CD4-positive, alpha-beta T cell treated with Interleukin-6 at 100 ng/mL for 8 hours (primary cell): ENCODE measurements around the gene MMUT.
"Not testable (repeated sequence)": the region's sequence is repeated elsewhere in the genome, so short reads cannot be mapped to it uniquely, and the experiment has no call there.

ENCODE experiments used
- DNase-seq: peaks from one replicate; pipeline ENCODE4 v3.0.0-alpha.2; 2020; ENCODE audit warnings: mixed read lengths, low spot score

Gene MMUT

GRCh38 chr6:49423817-49424216, 39.2 kb downstream of the MMUT start:
- DNase-seq: no peak

GRCh38 chr6:49416195-49416594, 46.9 kb downstream of the MMUT start:
- no peak for DNase-seq

DNA sequence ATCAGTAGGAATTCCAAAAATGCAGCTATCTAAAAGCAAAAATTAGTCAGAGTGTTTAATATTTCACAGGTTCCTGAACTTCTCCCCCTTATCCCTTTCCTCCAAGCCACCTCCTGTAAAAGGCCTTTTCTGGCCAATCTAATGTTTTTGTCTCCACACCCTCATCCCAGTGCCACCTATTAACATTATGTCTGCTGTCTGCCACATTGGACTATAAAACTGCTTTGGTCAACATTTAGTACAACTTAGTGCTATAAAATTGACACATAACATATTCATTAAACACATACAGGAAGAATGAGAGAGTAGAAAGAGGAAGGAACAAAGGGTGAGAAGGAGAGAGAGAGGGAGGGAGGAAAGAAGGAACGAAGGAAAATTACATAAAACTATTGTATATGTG, 47.7 kb downstream of the MMUT start:
- no peak for DNase-seq

DNA sequence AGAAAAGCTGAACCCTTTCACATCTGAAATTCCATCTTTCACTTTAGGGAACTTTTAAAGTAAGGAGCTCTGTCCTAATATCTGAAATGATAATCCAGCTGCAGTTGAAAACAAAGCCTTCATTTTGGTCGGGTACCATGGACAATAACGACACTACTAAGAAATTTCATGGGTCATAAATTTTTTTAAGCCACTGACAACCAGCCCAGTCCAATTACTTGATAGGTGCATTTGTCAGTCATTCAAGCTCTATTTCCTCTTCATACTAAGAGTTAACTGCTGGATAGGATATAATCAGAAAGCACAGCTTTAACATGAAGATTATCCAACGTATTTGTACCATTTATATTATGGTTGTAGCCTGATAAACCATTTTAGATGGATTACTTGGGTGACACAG, 52.5 kb downstream of the MMUT start:
- DNase-seq: no peak

- peak; percentile 24 for DNase-seq
Observed at GRCh38 chr6:49409951-49410542, 53.0 kb downstream of the MMUT start.

DNA sequence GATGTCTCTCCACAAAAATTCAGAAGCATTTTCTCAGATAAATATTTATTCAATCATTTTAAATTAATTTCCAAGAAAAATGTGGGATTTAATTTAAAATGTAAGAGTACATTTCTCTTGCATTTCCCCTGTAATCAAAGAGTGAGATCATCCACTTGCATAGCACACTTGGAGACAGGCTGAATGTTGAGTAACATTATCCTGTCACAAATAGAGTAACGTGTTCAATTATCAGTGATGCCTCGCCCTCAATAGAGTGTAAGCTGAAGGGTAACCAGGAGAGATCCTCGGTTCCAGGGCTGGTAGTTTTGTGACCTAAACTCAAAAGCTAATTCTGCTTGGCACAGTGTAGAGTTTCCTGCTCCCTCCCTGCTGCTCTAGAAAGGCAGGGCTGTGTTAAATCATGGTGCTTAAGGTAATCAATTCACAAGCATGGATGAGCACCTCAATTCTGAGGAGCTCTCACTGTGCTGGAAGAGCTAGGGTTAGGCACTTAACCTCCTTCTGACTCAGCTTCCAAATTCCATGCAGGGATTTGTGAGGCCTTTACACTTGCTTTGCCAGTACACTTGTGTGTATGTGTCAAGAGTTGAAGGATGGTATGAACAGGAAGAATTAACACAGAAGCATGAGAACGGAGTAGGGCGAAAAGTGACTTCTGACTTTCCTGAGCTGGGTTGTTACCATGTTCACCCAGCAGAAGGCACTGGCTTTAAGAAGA, 56.6 kb downstream of the MMUT start:
- no peak for DNase-seq

GRCh38 chr6:49401063-49401462, 62.0 kb downstream of the MMUT start:
- no peak for DNase-seq

DNA sequence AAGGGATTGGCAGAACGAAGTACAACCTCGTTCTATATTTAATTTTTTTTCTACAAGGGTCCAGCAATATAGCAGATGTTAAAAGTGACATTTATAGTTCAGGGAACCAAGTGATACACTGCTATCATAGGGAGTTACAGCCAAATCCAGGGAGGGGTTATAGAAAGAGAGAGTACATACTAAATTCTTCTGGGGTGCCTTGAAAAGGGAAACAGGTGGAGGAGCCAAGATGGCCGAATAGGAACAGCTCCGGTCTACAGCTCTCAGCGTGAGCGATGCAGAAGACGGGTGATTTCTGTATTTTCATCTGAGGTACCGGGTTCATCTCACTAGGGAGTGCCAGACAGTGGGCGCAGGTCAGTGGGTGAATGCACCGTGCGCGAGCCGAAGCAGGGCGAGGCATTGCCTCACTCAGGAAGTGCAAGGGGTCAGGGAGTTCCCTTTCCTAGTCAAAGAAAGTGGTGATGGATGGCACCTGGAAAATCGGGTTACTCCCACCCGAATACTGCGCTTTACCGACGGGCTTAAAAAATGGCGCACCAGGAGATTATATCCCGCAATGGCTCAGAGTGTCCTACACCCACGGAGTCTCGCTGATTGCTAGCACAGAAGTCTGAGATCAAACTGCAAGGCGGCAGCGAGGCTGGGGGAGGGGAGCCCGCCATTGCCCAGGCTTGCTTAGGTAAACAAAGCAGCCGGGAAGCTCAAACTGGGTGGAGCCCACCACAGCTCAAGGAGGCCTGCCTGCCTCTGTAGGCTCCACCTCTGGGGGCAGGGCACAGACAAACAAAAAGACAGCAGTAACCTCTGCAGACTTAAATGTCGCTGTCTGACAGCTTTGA, 76.2 kb downstream of the MMUT start:
- DNase-seq: not testable (repeated sequence)

- DNase-seq: no peak
Observed at GRCh38 chr6:49384904-49385303, 78.1 kb downstream of the MMUT start.
